NT2/D1 (cell line): Measurements from ENCODE around the gene ASCL1.

Experiments
- DNase-seq: peaks from one replicate; pipeline ENCODE4 v3.0.0-alpha.2; 2011; ENCODE audit warnings: low read depth, low spot score
- H3K27me3 ChIP-seq: 2 replicates; pipeline ENCODE4 v1.6.0; 2011; ENCODE audit warnings: mild to moderate bottlenecking; ENCODE audit not compliant: insufficient read length, insufficient read depth
- H3K36me3 ChIP-seq: 2 replicates; pipeline ENCODE4 v1.6.1; 2011; ENCODE audit warnings: mild to moderate bottlenecking, low read length, mixed read lengths; ENCODE audit not compliant: insufficient read depth, insufficient read length
- H3K4me1 ChIP-seq: 2 replicates; pipeline ENCODE4 v1.5.1; 2011; ENCODE audit not compliant: insufficient read depth, insufficient read length
- H3K4me3 ChIP-seq: 2 replicates; pipeline ENCODE4 v1.5.1; 2011; ENCODE audit warnings: low read depth; ENCODE audit not compliant: insufficient read length
- H3K9ac ChIP-seq: 2 replicates; pipeline ENCODE4 v1.6.0; 2011; ENCODE audit warnings: low read depth; ENCODE audit not compliant: insufficient read length
- H3K9me3 ChIP-seq: 2 replicates; pipeline ENCODE4 v1.5.1; 2011; ENCODE audit warnings: mild to moderate bottlenecking, low read length; ENCODE audit not compliant: insufficient read depth
- SUZ12 ChIP-seq: IDR thresholded peaks from 2 replicates; pipeline ENCODE4 v1.6.1; 2011; ENCODE audit not compliant: insufficient read length, insufficient read depth; ENCODE audit errors: extremely low read depth
- YY1 ChIP-seq: IDR thresholded peaks from 2 replicates; pipeline ENCODE4 v1.6.1; 2011; ENCODE audit not compliant: insufficient read length, insufficient read depth
- ZNF274 ChIP-seq: IDR thresholded peaks from 2 replicates; pipeline ENCODE4 v1.6.1; 2011; ENCODE audit warnings: mild to moderate bottlenecking, low read depth, low read length

ASCL1 gene

DNA sequence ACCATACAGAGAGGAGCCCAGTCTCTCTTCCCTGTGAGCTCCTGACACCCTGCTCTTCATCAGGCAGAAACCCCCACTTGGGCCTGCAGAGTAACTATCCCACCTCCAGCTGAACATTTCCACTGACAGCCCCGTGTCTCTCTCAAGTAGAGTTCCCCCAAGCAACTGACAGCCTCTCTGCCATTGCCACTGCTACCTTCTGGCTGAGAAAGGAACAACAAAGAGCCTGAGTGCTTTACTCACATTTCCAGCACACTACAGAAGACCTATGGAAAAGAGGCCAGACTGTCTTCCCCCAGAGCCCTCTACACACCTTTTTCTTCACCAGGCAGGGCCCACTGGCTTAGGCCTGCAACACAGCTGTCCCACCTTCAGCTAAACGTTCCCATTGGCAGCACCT is 18.4 kb upstream of the ASCL1 start:
- no peak for TF ChIP-seq ZNF274
- Histone ChIP-seq H3K9ac (no peak overlapping the region), H3K36me3 (no peaks in the 10 kb centered on the region), H3K4me3 (no peak overlapping the region), H3K27me3 (no peaks in the 10 kb centered on the region), H3K9me3 (0 out of 2 replicates have a peak, but pooled peaks cover 6% of the 10 kb centered on the region), H3K4me1 (no peaks in the 10 kb centered on the region)
- DNase-seq = no peak

DNA sequence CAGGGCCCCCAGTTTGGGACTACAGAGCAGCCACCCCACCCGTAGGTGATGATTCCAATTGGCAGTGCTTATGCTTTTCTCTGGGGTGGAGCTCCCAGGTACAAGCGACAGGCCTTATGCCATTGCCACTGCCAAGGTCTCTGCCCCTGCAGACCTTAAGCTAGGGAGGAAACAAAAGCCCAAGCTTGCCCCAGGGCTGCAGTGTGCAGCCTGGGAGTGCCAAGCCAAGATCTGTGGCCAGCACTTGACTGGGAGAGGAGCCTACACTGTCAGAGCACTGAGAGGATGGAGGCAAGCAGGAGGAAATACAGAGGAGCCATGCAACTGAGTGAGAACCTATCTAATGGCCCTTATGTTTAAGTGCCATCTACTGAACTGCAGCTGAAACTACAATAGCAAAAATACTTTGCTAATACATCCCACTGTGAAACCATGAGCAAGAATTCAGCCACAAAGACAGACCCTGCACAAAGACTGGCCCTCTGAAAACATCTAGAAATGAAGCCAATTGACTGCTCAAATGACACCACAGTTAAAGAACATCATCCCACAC is 17.7 kb upstream of the ASCL1 start:
- no peaks in the 10 kb centered on the region for H3K36me3 ChIP-seq
- TF ChIP-seq YY1 (no peak), ZNF274 (no peak), SUZ12 (no peak)
- H3K9me3 ChIP-seq = 0 out of 2 replicates have a peak, but pooled peaks cover 6% of the 10 kb centered on the region
- no peak overlapping the region for H3K4me3 ChIP-seq
- H3K9ac ChIP-seq = no peak overlapping the region
- no peaks in the 10 kb centered on the region for H3K4me1 ChIP-seq
- DNase-seq = no peak
- no peaks in the 10 kb centered on the region for H3K27me3 ChIP-seq

DNA sequence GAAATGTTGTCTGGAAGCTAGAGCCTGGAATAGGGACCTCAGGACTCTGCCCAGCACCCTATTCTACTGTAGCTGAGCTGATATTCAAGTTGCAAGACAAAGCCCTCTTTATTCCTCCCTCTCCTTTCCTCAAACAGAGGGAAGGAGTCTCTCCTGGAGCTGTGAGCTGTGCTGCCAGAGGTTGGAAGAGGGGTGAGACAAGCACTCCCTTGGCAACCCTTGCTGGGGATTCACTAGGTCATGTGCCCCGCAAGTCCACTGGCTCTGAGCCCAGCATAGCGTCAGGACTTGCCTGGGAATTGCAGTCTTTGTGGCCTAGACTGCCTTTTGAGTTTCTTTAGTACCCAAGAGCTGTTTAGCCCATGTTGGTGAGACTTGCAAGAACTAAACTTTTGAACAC is 11.4 kb upstream of the ASCL1 start:
- H3K4me1 ChIP-seq = no peaks in the 10 kb centered on the region
- H3K36me3 ChIP-seq = no peaks in the 10 kb centered on the region
- no peak overlapping the region for H3K9ac ChIP-seq
- TF ChIP-seq YY1 (no peak), SUZ12 (no peak), ZNF274 (no peak)
- H3K4me3 ChIP-seq = no peak overlapping the region
- peaks cover 12% of the 10 kb centered on the region for H3K27me3 ChIP-seq
- no peak for DNase-seq
- peaks cover 3% of the 10 kb centered on the region; the same call in 1 of the 2 replicates for H3K9me3 ChIP-seq

DNA sequence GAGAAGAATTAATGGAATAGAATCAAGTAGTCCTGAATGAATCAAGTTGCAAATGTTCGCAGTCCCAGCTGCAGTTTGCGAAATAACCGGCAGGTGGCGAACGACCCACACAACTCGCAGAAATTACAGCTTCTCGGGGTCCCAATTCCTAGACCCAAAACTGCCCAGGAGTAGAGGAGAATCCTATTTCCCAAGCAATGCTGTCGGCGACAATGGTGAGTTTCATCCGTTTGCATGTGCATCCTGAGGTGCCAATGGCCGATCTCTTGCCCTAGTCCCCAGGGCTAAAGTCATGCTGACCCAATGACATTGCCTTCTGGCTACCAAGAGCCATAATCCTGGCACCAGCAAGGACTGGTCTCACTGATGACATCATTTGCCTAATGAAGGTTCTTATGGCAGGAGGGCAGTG is 8.5 kb upstream of the ASCL1 start:
- no peak for TF ChIP-seq SUZ12
- TF ChIP-seq YY1 = no peak
- no peak for TF ChIP-seq ZNF274
- Histone ChIP-seq H3K27me3 (peaks cover 29% of the 10 kb centered on the region), H3K4me1 (no peaks in the 10 kb centered on the region), H3K4me3 (no peak overlapping the region), H3K36me3 (no peaks in the 10 kb centered on the region), H3K9me3 (no peaks in the 10 kb centered on the region; the same call in 1 of the 2 replicates), H3K9ac (no peak overlapping the region)
- no peak for DNase-seq

DNA sequence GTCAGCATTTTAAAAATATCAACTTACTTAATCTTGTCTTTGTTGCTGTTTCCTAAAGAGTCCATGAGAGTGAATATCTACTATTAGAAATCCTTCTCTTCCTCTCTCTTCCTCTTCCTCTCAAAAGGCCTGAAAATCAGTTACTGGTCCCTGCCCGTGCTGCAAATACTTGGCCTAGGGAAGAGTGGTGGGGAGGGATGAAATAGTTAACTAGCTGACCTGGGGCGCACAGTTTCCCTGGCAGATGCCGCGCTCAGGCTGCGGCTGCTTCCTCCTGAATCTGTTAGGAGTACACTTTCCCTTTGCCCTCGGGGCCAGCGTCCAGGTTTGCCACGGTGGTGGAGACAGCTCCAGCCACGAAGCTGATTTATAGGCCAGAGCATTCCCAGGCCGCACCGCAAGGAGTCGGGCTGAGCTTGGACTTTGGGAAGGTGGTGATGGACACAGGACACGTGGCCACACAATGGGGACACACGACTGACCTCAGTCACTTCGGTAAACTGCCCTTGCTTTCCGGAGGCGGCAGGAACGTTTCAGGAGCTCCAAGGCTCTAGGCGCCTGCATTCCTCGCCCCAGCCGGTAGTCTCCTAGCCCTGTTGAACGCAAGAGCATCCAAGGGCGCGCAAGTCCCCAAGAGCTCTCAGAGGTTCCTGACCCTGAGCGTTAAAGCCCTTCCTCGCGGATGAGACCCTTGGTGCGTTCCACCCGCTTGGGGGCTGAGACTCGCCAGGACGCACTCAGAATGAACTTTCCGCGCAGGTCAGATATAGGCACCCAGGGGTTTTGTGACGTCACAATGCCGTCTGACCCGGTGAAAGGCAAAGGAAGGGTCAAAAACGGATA is 7.1 kb upstream of the ASCL1 start:
- H3K9me3 ChIP-seq = no peaks in the 10 kb centered on the region; the same call in 1 of the 2 replicates
- no peak overlapping the region for H3K4me3 ChIP-seq
- no peak for DNase-seq
- peaks cover 43% of the 10 kb centered on the region for H3K27me3 ChIP-seq
- H3K4me1 ChIP-seq = no peaks in the 10 kb centered on the region
- TF ChIP-seq ZNF274 (no peak), SUZ12 (no peak), YY1 (no peak)
- no peak overlapping the region for H3K9ac ChIP-seq
- no peaks in the 10 kb centered on the region for H3K36me3 ChIP-seq

DNA sequence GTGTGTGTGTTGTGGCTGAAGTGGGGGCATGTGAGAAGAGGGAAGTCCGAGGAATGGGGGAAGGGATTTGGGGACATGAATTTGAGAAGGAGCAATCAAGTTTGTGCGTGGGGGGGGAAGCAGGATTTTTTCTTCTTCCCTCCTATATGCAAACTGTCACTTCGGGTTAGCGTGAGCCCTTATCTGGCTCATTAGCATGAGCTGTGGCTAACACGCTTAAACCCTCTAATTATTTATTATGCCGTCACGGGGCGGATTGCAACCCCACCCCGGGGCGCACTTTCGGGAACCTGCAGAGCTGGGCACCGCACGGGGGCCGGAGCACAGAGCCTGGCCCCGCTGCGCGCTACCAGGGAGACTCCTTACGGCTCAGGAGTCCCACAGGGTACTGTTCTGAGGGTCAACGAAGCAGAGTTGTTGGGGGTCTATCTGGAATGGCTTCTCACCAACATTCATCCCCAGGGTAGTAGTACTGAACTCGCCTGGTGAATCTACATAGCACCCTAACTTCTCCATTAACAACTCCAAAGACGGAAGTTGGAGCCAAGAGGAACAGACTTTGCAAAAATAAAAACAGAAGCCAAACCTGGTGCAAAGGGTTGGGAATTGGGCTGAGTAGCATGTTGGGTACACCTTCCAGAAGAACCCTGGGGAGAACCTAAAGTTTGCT is 6.4 kb upstream of the ASCL1 start:
- H3K9ac ChIP-seq = no peak overlapping the region
- no peaks in the 10 kb centered on the region for H3K4me1 ChIP-seq
- no peak for DNase-seq
- H3K9me3 ChIP-seq = no peaks in the 10 kb centered on the region; the same call in 1 of the 2 replicates
- peaks cover 51% of the 10 kb centered on the region for H3K27me3 ChIP-seq
- H3K4me3 ChIP-seq = no peak overlapping the region
- H3K36me3 ChIP-seq = no peaks in the 10 kb centered on the region
- no peak for TF ChIP-seq YY1
- TF ChIP-seq SUZ12 = no peak
- TF ChIP-seq ZNF274 = no peak

DNA sequence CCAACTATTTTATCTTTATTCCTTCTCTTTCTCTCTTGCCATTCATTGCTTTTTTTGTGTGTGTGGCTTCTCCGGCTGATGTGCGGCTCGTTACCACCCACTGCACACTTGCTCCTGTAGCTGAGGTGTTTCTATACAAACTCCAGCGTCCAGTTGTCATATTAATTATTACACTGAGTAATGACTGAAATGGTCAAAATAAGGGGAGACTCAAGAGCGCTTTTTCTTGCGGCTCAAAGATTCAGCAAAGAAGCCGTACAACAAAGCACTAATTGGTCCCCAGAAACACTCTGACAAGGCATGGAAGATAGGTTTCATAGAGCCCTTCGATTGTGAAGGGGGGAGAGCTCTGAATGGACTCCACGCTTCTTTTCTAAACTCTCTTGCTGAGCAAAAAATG is 5.6 kb upstream of the ASCL1 start:
- Histone ChIP-seq H3K4me3 (no peak overlapping the region), H3K4me1 (peaks cover 2% of the 10 kb centered on the region), H3K36me3 (no peaks in the 10 kb centered on the region), H3K27me3 (peaks cover 58% of the 10 kb centered on the region), H3K9ac (no peak overlapping the region), H3K9me3 (no peaks in the 10 kb centered on the region)
- no peak for DNase-seq
- TF ChIP-seq YY1 (no peak), SUZ12 (no peak), ZNF274 (no peak)
